Epithelial cell of prostate (primary cell): Measurements from ENCODE around the gene FUT8.
A peak's percentile ranks its signal among the peaks of the same experiment; 100 is the strongest.

Experiments
- DNase-seq: peaks from one replicate; pipeline ENCODE4 v3.0.0-alpha.2; 2011; ENCODE audit warnings: low read depth, low spot score
- H3K27ac ChIP-seq: fragments of 450-650 bp; 2 replicates; pipeline ENCODE4 v1.5.1; 2017; ENCODE audit warnings: mild to moderate bottlenecking

FUT8 gene

GRCh38 chr14:65412032-65412846, at the start of gene FUT8:
TSS of gene FUT8 (plus strand) at chr14:65412730. CDS start at chr14:65561564, 148,834 bp downstream.
- DNase-seq: peak; percentile 84
- peak within 1 kb of the TSS; percentile 72 for H3K27ac ChIP-seq

GRCh38 chr14:65366802-65367565, 45.5 kb upstream of the FUT8 start:
- no peak overlapping the region for H3K27ac ChIP-seq
- no peak for DNase-seq

GRCh38 chr14:65369560-65369959, 43.0 kb upstream of the FUT8 start:
- no peak overlapping the region for H3K27ac ChIP-seq
- DNase-seq: no peak

- H3K27ac ChIP-seq: no peak overlapping the region
- no peak for DNase-seq
Measured at GRCh38 chr14:65370801-65371248, 41.7 kb upstream of the FUT8 start.

GRCh38 chr14:65371784-65372183, 40.7 kb upstream of the FUT8 start:
- no peak for DNase-seq
- H3K27ac ChIP-seq: no peak overlapping the region

- H3K27ac ChIP-seq: no peak overlapping the region
- DNase-seq: no peak
Measured at GRCh38 chr14:65373016-65373670, 39.4 kb upstream of the FUT8 start.

- no peak overlapping the region for H3K27ac ChIP-seq
- no peak for DNase-seq
Measured at GRCh38 chr14:65373671-65374039, 38.9 kb upstream of the FUT8 start.

- no peak overlapping the region for H3K27ac ChIP-seq
- DNase-seq: no peak
Measured at GRCh38 chr14:65377576-65377975, 35.0 kb upstream of the FUT8 start.

- no peak for DNase-seq
- H3K27ac ChIP-seq: no peak overlapping the region
Measured at GRCh38 chr14:65382586-65382985, 29.9 kb upstream of the FUT8 start.

- H3K27ac ChIP-seq: no peak overlapping the region
Measured at GRCh38 chr14:65387171-65387570, 25.4 kb upstream of the FUT8 start.

GRCh38 chr14:65387628-65388027, 24.9 kb upstream of the FUT8 start:
- no peak overlapping the region for H3K27ac ChIP-seq
- DNase-seq: no peak

More at GRCh38 chr14:65387171-65387570, 25.4 kb upstream of the FUT8 start:
- DNase-seq: no peak

GRCh38 chr14:65392296-65392695, 20.2 kb upstream of the FUT8 start:
- DNase-seq: no peak
- H3K27ac ChIP-seq: no peak overlapping the region

GRCh38 chr14:65396082-65396910, 16.2 kb upstream of the FUT8 start:
- DNase-seq: no peak
- no peak overlapping the region for H3K27ac ChIP-seq

- DNase-seq: no peak
- H3K27ac ChIP-seq: no peak overlapping the region
Measured at GRCh38 chr14:65403231-65403630, 9.3 kb upstream of the FUT8 start.

- H3K27ac ChIP-seq: no peak overlapping the region
- DNase-seq: no peak
Measured at GRCh38 chr14:65408113-65408512, 4.4 kb upstream of the FUT8 start.

GRCh38 chr14:65410640-65411039, 1.9 kb upstream of the FUT8 start:
- H3K27ac ChIP-seq: no peak overlapping the region
- no peak for DNase-seq

GRCh38 chr14:65411656-65412031, 886 bp upstream of the FUT8 start:
- DNase-seq: peak; percentile 51
- H3K27ac ChIP-seq: peak overlapping the region; percentile 72

GRCh38 chr14:65412856-65413738, 567 bp downstream of the FUT8 start:
- DNase-seq: peak; percentile 29
- peak overlapping the region; percentile 72 for H3K27ac ChIP-seq

- no peak overlapping the region for H3K27ac ChIP-seq
- no peak for DNase-seq
Measured at GRCh38 chr14:65413739-65414045, 1.2 kb downstream of the FUT8 start.
